Amniotic stem cell (primary cell): ENCODE measurements around the gene TSEN2.
"Not testable (repeated sequence)": the region's sequence is repeated elsewhere in the genome, so short reads cannot be mapped to it uniquely, and the experiment has no call there.

ENCODE experiments used
- DNase-seq: peaks from one replicate; lab custom pipeline; 2025; lab: John Stamatoyannopoulos, UW

The TSEN2 gene

DNA sequence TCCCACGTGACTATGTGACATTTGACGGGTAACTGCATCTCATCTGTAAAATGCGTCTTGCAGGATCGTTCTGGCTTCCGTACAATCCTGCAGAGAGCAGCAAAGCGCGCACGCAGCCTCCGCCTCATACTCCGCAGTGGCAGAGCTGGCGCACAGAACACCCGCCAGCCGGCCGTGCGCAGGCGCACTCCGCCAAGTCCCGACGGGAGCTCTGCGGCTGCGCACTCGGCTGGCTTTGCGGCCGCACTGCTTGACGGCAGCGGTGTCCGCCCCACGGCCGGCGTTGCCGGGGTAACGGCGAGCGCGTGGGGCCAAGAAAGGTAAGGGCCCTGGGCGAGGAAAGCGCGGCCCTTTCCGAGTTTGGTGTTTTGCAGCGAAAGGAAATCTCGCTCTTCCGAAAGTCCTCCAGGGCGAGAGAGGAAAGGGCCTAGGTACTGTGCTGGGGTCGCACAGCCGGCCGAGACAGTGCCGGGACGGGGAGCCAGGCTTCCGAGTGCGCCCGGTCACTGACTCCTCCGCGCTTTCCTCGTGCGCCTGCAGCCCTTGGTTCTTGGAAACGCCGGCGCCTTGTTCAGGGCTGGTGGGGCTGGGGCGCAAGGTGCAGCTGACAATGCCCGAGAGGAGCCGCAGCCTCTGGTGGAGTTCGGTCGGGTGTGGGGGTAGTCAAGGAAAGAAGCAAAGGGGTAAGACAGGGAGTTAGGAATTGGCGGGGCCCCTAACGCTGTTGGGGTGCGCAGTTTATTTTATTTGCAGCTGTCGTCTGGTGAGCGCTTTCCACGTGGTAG, at the start of gene TSEN2:
TSEN2 (plus strand) TSS at position 283 of the 785 bp plus-strand sequence. CDS start 5,321 bp downstream, outside the sequence.
- peak; percentile 81 for DNase-seq

DNA sequence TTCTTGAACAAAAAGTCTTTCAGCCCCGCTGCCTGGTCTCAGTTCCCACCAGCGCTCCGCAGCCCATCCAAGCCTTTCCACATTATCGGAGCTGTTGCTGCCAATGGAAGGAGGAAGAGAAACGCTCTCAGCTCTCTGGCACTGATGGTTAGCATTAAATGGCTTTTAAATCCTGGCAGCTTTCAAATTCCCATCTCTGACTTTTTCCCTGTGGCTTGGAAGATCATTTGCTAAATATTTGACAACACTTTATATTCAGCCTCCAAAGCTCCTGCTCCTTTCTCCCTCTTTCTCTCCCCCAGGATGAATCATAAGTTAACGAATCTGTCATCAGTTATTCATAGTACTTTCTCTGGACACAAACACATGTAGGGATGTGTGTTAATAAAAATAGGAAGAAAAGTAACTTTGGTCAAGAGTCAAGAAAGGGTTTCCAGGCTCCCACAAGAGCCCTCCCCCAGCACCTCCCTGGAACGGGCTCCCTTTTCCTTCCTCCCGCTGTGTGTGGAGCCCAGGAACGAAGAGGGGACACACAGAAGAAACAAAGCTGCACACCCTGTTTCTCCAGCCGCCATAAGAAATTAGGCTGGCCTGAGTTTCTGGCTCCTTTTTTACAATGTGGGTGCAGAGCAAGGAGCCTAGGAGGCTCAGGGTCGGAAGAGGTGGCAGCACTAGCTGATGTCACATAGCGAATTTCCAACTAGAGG, 47.6 kb upstream of the TSEN2 start:
- DNase-seq, result no peak

DNA sequence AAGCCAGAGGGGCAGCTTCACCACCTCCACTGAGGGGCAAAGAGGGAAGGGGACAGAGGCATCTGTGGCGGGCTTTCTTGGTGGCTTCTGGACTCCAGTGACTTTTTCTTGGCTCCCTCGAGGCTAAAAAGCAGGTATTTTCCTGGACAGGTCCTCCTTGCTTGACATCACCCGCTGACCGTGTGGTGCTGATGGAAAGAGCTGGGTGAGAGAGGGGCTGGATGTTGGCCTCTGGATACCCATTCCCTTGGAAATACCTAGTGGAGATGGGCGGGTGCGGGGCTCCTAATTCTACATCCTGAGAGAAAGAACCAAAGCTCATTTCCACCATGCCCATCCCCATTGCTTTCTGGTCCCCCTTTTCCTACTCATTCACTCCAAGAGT, 47.1 kb upstream of the TSEN2 start:
- no peak for DNase-seq

GRCh38 chr3:12437861-12438260, 46.4 kb upstream of the TSEN2 start:
- DNase-seq, result no peak

- no peak for DNase-seq
These were observed 46.0 kb upstream of the TSEN2 start for GRCh38 chr3:12438318-12438717.

GRCh38 chr3:12439161-12439940, 44.9 kb upstream of the TSEN2 start:
- DNase-seq, result no peak

- DNase-seq, result no peak
These were observed 43.2 kb upstream of the TSEN2 start for GRCh38 chr3:12440927-12441714.

DNA sequence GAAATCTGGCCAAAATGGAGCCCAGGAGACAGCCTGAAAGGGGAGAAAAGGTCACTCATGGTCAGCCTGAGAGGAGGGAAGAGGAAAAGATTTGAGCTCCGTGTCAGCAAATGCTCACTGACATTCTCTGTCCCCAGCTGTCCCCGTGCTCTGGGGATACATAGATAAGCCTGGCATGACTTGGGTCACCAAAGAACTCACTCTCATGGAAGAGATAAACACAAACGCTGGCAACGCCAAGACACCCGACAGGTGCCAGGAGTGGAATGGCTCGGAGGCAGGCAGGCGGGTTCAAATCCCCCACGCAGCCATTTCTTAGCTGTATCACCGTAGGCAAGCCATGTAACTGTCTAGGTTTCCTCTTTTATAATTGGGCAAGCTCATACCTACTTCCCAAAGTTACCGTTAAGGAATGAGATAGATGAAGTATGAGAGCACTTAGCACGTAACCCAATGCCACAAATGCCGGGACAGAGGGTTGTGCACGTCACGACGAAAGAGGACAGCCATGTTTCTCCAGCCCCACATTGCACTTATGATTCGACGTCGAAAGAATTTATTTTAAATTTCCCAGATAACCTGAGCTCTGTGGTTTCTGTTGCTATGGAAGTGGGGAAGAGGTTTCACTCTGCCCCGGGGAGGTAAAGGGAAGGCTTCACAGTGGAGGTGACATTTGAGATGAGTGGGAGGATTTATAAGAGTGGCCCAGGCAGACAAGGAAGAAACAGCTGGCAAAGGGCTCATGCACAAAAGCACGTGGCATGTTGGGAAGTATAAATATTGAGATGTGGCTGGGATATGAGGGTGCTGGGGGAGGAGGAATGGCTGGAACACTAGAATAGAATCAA, 41.4 kb upstream of the TSEN2 start:
- no peak for DNase-seq

- no peak for DNase-seq
These were observed 40.3 kb upstream of the TSEN2 start for GRCh38 chr3:12443781-12444522.

DNA sequence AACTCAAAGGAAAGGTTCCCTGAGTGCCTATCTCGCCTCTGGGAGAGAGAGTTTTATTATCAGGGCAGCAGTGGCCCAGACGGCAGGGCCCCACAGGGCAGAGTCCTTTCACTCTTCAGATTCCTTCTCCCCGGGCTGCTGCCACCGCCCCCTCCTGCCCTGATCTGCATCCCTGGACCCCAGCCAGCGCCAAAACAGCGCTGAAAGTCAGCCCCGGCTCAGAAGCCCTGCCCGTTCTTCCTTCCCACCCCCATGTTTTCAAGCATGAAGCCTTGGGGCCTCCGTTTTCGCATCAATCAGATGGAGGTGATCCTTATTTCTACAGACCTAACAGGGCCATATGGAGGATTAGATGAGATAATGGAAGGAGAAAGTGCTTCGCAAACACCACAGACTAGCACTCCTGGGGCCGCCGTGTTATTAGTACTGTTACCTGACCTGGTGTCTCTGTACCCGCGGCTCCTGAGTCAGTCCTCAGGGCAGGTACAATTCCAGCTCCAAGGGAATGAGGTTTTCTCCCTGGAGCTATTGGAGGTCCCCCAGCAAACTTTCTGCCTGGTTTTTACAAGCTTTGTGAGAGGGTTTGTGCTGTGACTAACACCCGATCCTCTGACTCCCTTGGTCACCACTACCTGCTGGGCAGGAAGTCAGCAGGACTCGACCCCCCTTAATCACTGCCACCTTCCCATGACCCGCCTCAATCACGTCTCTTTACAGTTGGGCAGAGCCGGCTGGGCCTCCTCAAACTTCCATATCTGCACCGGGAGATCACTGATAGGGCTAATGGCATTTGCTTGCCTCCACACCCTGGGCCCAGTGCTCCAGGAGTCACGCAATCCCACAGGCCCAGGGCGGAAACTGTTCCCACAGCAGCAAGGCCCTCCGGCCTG, 39.5 kb upstream of the TSEN2 start:
- DNase-seq, result no peak

- DNase-seq, result no peak
These were observed 38.6 kb upstream of the TSEN2 start for GRCh38 chr3:12445523-12446240.

- no peak for DNase-seq
These were observed 38.0 kb upstream of the TSEN2 start for GRCh38 chr3:12446298-12446697.

GRCh38 chr3:12447075-12447474, 37.2 kb upstream of the TSEN2 start:
- no peak for DNase-seq

DNA sequence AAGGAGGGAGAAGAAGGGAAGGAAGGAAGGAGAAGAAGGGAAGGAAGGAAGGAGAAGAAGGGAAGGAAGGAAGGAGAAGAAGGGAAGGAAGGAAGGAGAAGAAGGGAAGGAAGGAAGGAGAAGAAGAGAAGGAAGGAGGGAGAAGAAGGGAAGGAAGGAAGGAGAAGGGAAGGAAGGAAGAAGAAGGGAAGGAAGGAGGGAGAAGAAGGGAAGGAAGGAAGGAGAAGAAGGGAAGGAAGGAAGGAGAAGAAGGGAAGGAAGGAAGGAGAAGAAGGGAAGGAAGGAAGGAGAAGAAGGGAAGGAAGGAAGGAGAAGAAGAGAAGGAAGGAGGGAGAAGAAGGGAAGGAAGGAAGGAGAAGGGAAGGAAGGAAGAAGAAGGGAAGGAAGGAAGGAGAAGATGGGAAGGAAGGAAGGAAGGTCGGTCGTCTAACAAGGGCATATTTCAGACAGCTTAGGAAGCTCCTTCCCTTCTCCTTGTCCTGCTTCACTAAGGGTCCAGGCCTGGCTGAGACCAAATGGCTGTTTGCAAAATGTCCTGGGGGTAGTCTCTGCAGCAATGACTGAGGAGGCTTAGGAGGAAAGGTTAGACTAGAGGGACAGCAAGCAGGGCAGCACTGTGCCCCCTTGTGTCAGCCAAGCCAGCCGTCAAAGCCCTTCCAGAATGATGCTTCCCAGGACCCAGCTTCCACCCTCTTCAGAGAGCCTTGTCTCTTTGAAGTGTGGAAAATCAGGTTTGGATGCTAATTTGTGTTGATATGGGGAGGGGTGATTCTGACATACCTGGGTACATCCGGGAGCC, 35.7 kb upstream of the TSEN2 start:
- DNase-seq, result not testable (repeated sequence)

- DNase-seq, result no peak
These were observed 34.2 kb upstream of the TSEN2 start for GRCh38 chr3:12449889-12450682.

- DNase-seq, result no peak
These were observed 32.8 kb upstream of the TSEN2 start for GRCh38 chr3:12451481-12451880.

DNA sequence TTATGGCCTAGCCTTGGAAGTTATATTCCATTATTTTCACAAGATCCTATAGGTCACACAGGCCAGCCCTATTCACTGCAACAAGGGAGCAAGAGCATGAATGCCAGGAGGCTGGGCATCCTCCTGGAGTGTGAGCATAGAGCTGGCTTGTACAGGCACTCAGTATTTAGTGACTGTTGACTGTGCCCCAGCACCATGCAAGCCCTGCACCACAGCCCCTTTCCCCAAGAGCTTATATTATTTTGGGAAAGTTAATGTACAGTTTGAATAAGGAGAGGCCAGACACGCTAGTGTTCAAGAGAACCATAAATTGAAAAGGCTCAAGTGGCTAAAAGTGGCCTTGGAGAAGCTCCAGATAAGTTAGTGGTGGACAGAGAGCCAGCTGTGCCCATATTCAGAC, 32.3 kb upstream of the TSEN2 start:
- DNase-seq, result no peak
